TTC549 (cell line): ENCODE results near the gene HECA.
"Not testable (repeated sequence)": the region's sequence is repeated elsewhere in the genome, so short reads cannot be mapped to it uniquely, and the experiment has no call there.

Experiments used
- FAIRE-seq: peaks from 2 replicates; lab custom pipeline; 2012; peaks lifted over from hg19 to GRCh38; lab: Jason Lieb, UNC

The HECA gene

GRCh38 chr6:139210766-139211165 is 75.9 kb downstream of the HECA start:
- not testable (repeated sequence) for FAIRE-seq

GRCh38 chr6:139212460-139212859 is 77.6 kb downstream of the HECA start:
- FAIRE-seq: not testable (repeated sequence)

- peak; percentile 71 for FAIRE-seq
Measured at GRCh38 chr6:139219271-139219729, 84.4 kb downstream of the HECA start.

- no peak for FAIRE-seq
Measured at GRCh38 chr6:139219746-139220145, 84.9 kb downstream of the HECA start.

GRCh38 chr6:139228387-139228786 is 93.5 kb downstream of the HECA start:
- not testable (repeated sequence) for FAIRE-seq
